ENCODE data around the gene FYCO1.

DNA sequence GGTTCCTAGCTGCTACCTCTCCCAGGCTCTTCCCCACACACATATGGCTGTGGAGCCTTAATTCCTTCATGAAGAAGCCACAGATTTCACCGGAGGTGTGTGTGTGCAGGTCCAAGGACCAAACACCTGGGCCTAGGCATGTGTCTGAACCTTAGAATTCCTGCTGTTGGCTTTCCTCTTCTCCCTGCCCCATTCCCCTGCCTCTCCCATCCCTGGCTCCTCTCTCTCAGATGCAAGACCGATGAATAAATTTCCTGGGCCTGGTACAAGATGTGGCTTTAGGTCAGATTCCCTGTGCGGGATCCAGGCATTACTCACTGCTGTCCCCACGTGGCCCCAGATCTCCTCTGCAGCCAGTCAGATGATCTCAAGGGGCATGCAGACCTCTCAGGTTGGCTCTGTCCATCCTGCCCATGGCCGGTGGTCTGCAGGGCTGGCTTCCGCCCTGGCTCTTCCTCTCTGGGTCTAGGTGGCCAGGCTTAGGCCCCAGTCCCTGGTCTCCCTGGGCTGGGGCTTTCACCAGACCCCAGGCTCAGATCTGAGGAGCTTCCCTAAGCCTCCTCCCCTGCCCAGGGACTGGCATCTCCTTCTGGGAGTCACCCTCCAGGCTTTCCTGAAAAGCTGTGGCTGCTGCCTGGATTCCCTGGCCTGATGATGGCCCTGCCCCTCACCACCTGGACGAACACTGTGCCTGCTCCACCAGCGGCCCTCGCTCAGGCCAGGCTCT lies 88.8 kb downstream of the FYCO1 start:
- TF ChIP-seq POLR2A (IDR thresholded peaks at IDR 0.05; ENCODE audit: low read length) (no peak), GATA1 (IDR thresholded peaks at IDR 0.05; ENCODE audit: low read depth, low read length) (no peak)

All from erythroblast (primary cell).